Measurements from ENCODE around the gene KCNJ18. TPM values are rescaled to one million over a fixed set of nuclear protein-coding genes. Genes with fewer than 3 reads are reported as not detected.

The KCNJ18 gene
- total and polyA plus RNA-seq, 4 donors: not detected

DNA sequence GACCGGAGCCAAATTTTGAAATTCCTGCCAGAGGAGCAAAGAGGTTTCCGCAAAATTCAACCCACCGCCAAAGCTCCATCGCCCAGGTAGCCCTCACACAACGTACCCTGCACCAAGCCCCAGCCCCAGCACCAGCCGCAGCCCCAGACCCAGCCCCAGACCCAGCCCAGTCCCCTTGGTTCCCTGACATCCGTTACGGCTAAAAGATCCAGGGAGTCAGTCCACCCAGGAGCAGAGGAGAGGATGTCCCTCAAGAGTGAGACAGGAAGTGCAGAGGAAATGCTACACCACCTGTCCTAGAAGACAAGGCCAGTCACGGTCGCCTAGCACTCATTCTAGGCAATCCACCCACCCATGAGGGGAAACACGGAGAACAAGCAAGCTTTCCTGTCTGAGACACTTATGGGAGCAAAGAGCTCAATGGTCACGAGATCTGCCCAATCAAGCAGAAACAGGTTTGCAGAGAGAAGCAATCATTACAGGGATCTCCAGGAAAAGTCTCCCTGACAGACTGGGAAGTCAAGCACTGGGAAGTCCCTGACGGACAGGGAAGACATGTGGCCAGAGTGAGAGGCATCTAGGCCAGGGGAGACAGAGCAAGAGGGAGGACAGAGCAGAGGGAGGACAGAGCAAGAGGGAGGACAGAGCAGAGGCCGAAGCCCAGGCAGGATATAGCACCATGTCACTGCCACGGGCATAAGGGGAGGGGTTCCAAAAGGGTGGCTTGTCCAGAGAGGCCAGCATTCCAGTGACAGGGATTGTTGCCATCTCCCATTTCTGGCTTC, 15.0 kb upstream of the KCNJ18 start:
- no peaks in the 10 kb centered on the region for H3K27me3 ChIP-seq (ENCODE audit: control insufficient read depth in 3 of 3, insufficient read depth in 3 of 3, low read length in 2 of 3)
- H3K4me1 ChIP-seq (ENCODE audit: control insufficient read depth in 5 of 5, insufficient read depth in 5 of 5, low read length in 5 of 5): no peaks in the 10 kb centered on the region
- peaks cover 0 to 18% (median 3%) of the 10 kb centered on the region in 4 donors for H3K9me3 ChIP-seq (ENCODE audit: control insufficient read depth in 4 of 4, insufficient read depth in 3 of 4, low read length in 3 of 4)
- ATAC-seq (ENCODE audit: insufficient read depth, low FRiP score) (no peak), DNase-seq (peak in 1 of 3 donors; percentile 10)
- no peak overlapping the region for H3K9ac ChIP-seq (ENCODE audit: insufficient read depth in 1 of 2, low read length in 2 of 2)
- TF ChIP-seq, protein P1, sequence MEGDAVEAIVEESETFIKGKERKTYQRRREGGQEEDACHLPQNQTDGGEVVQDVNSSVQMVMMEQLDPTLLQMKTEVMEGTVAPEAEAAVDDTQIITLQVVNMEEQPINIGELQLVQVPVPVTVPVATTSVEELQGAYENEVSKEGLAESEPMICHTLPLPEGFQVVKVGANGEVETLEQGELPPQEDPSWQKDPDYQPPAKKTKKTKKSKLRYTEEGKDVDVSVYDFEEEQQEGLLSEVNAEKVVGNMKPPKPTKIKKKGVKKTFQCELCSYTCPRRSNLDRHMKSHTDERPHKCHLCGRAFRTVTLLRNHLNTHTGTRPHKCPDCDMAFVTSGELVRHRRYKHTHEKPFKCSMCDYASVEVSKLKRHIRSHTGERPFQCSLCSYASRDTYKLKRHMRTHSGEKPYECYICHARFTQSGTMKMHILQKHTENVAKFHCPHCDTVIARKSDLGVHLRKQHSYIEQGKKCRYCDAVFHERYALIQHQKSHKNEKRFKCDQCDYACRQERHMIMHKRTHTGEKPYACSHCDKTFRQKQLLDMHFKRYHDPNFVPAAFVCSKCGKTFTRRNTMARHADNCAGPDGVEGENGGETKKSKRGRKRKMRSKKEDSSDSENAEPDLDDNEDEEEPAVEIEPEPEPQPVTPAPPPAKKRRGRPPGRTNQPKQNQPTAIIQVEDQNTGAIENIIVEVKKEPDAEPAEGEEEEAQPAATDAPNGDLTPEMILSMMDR (IDR thresholded peaks at IDR 0.05; ENCODE audit: control extremely low read depth, extremely low read depth): no peak
- WGBS, 2 donors: 68 to 74% methylated on average over 15 of the region's 15 CpGs
- H3K27ac ChIP-seq (ENCODE audit: low read depth in 1 of 2, low read length in 1 of 2): no peak overlapping the region
- H3K4me3 ChIP-seq: no peak overlapping the region
- H3K36me3 ChIP-seq (ENCODE audit: control insufficient read depth in 4 of 4, insufficient read depth in 4 of 4, low read length in 4 of 4): no peaks in the 10 kb centered on the region

DNA sequence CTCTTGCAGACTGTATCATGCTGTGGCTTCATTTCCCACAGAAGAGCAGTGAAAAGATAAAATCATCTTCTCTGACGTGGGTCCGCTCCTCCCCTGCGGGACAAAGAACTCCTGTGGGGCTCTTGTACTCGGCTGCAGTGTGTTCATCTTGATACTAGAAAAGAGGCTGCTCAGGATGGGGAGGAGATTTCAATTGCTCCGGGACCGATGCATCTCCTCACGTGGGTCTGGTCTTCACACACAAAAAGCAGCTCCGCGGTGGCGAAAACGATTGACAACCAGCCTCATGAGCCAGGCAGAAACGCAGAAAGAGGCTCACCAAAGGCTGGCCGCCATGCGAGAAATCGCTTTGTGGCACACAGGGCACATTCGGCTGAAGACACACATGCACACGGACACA, 14.4 kb upstream of the KCNJ18 start:
- no peak overlapping the region for H3K27ac ChIP-seq (ENCODE audit: low read depth in 1 of 2, low read length in 1 of 2)

DNA sequence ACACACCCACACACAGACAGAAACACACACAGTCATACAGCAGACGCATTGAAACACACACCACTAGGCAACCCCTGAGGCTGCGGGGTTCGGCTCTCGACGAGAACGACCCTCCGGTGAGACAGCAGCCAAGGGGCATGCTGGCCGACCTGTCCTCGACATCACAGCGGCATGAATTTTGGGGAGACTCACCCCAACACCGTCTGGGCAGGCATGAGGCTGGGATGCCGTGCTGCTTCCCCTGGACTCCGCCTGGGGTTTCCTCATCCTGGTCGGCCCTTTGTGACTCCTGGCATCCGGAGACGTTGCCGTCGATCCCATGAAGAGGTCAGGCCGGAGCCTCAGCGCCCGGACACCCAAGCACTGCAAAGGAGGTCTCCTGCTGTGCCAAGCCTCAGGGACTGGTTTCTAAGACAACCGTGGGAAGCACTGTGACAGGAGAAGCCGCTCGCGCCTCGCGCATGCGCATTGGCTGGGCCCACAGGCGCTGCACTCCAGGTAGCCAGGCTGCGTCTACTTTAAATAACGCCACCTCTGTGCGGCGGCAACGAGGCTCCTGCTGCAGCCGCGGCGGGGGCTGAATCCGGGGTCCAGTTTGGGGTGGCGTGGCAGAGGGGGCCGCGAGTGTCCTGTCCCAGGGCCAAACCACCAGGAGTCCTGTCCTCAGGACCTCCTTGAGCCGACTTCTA, 13.8 kb upstream of the KCNJ18 start:
- DNase-seq (peak in 1 of 3 donors; percentile 7), ATAC-seq (ENCODE audit: insufficient read depth, low FRiP score) (no peak)
- no peaks in the 10 kb centered on the region for H3K36me3 ChIP-seq (ENCODE audit: control insufficient read depth in 4 of 4, insufficient read depth in 4 of 4, low read length in 4 of 4)
- no peak overlapping the region for H3K9ac ChIP-seq (ENCODE audit: insufficient read depth in 1 of 2, low read length in 2 of 2)
- TF ChIP-seq, protein P1 (IDR thresholded peaks at IDR 0.05; ENCODE audit: control extremely low read depth, extremely low read depth): no peak
- 58 to 64% methylated on average over 42 of the region's 42 CpGs for WGBS, 2 donors
- H3K27ac ChIP-seq (ENCODE audit: low read depth in 1 of 2, low read length in 1 of 2): no peak overlapping the region
- H3K4me1 ChIP-seq (ENCODE audit: control insufficient read depth in 5 of 5, insufficient read depth in 5 of 5, low read length in 5 of 5): no peaks in the 10 kb centered on the region
- H3K9me3 ChIP-seq (ENCODE audit: control insufficient read depth in 4 of 4, insufficient read depth in 3 of 4, low read length in 3 of 4): peaks cover 0 to 18% (median 3%) of the 10 kb centered on the region in 4 donors
- H3K4me3 ChIP-seq: no peak overlapping the region
- no peaks in the 10 kb centered on the region for H3K27me3 ChIP-seq (ENCODE audit: control insufficient read depth in 3 of 3, insufficient read depth in 3 of 3, low read length in 2 of 3)

More for the DNA sequence above, 14.4 kb upstream of the KCNJ18 start:
- peak in 1 of 3 donors; percentile 9 for DNase-seq
- no peak overlapping the region for H3K9ac ChIP-seq (ENCODE audit: insufficient read depth in 1 of 2, low read length in 2 of 2)
- no peaks in the 10 kb centered on the region for H3K36me3 ChIP-seq (ENCODE audit: control insufficient read depth in 4 of 4, insufficient read depth in 4 of 4, low read length in 4 of 4)
- 76% methylated on average over 17 of the region's 17 CpGs for WGBS, 2 donors
- peaks cover 0 to 18% (median 3%) of the 10 kb centered on the region in 4 donors for H3K9me3 ChIP-seq (ENCODE audit: control insufficient read depth in 4 of 4, insufficient read depth in 3 of 4, low read length in 3 of 4)
- no peak overlapping the region for H3K4me3 ChIP-seq
- no peaks in the 10 kb centered on the region for H3K27me3 ChIP-seq (ENCODE audit: control insufficient read depth in 3 of 3, insufficient read depth in 3 of 3, low read length in 2 of 3)
- TF ChIP-seq, protein P1 (IDR thresholded peaks at IDR 0.05; ENCODE audit: control extremely low read depth, extremely low read depth): no peak
- H3K4me1 ChIP-seq (ENCODE audit: control insufficient read depth in 5 of 5, insufficient read depth in 5 of 5, low read length in 5 of 5): no peaks in the 10 kb centered on the region
- ATAC-seq (ENCODE audit: insufficient read depth, low FRiP score): no peak

Measured in lung (tissue), 12 donors.